HG02588 (cell line): ENCODE measurements around the gene LRCOL1.

ENCODE experiments used
- ATAC-seq: cut with Tn5 transposase; IDR thresholded peaks from one replicate; pipeline ENCODE4 v1.9.1; 2021; ENCODE audit warnings: mild to moderate bottlenecking, moderate library complexity; ENCODE audit not compliant: unreplicated experiment

The LRCOL1 gene

GRCh38 chr12:132554845-132555630 is 55.3 kb downstream of the LRCOL1 start:
- ATAC-seq, result no peak
